HL-60 (cell line): ENCODE results near the gene HUNK.

ENCODE experiments used
- DNase-seq, 2 experiments: peaks; one replicate each; pipeline ENCODE4 v3.0.0-alpha.2; 2010 to 2020; ENCODE audit warnings: low read depth in 1 of 2, low spot score in 1 of 2
- H3K27ac ChIP-seq: fragments of 250-450 bp; sonication (Bioruptor Pico); replicated peaks from 2 replicates; pipeline ENCODE4 v1.5.1; 2020; ENCODE audit warnings: mild to moderate bottlenecking, moderate library complexity
- H3K27me3 ChIP-seq: fragments of 250-450 bp; sonication (Bioruptor Pico); 2 replicates; pipeline ENCODE4 v1.5.1; 2021; ENCODE audit warnings: mild to moderate bottlenecking, moderate library complexity; ENCODE audit not compliant: insufficient read depth, poor library complexity, severe bottlenecking
- H3K4me3 ChIP-seq: replicated peaks from 2 replicates; pipeline ENCODE4 v1.5.1; 2011; ENCODE audit warnings: mild to moderate bottlenecking, control low read depth, low read length; ENCODE audit not compliant: insufficient read depth
- CTCF ChIP-seq: IDR thresholded peaks from one replicate; pipeline ENCODE4 v1.5.1; 2011; ENCODE audit warnings: low read length, control low read depth, inconsistent platforms; ENCODE audit not compliant: insufficient read depth
- GABPA ChIP-seq: IDR thresholded peaks from 2 replicates; pipeline ENCODE4 v1.6.1; 2012; ENCODE audit warnings: low read depth
- POLR2AphosphoS5 ChIP-seq: IDR thresholded peaks from 2 replicates; pipeline ENCODE4 v1.6.1; 2012; ENCODE audit warnings: low read depth
- REST ChIP-seq: IDR thresholded peaks from 2 replicates; pipeline ENCODE4 v1.6.1; 2012; ENCODE audit warnings: low read depth; ENCODE audit not compliant: insufficient replicate concordance
- SPI1 ChIP-seq: IDR thresholded peaks from 2 replicates; pipeline ENCODE4 v1.6.1; 2012; ENCODE audit warnings: low read depth, mild to moderate bottlenecking, borderline replicate concordance

HUNK gene

GRCh38 chr21:31941694-31942093, 68.9 kb downstream of the HUNK start:
- DNase-seq, result no peak
- no peaks in the 10 kb centered on the region for H3K27me3 ChIP-seq
- no peak for TF ChIP-seq GABPA
- no peak for TF ChIP-seq REST
- no peak for TF ChIP-seq SPI1
- TF ChIP-seq POLR2AphosphoS5, result no peak
- no peak for TF ChIP-seq CTCF
- H3K4me3 ChIP-seq, result no peak overlapping the region
- H3K27ac ChIP-seq, result no peak overlapping the region

GRCh38 chr21:31943561-31943960, 70.7 kb downstream of the HUNK start:
- Histone ChIP-seq H3K27me3 (no peaks in the 10 kb centered on the region), H3K27ac (no peak overlapping the region), H3K4me3 (no peak overlapping the region)
- DNase-seq, result no peak
- TF ChIP-seq POLR2AphosphoS5 (no peak), GABPA (no peak), REST (no peak), CTCF (no peak), SPI1 (no peak)

GRCh38 chr21:31945141-31945540, 72.3 kb downstream of the HUNK start:
- H3K4me3 ChIP-seq, result no peak overlapping the region
- no peak for DNase-seq
- no peak overlapping the region for H3K27ac ChIP-seq

More at GRCh38 chr21:31945141-31945540, 72.3 kb downstream of the HUNK start:
- H3K27me3 ChIP-seq, result no peaks in the 10 kb centered on the region
- TF ChIP-seq GABPA (no peak), POLR2AphosphoS5 (no peak), CTCF (no peak), REST (no peak), SPI1 (no peak)
